BLaER1 (cell line): ENCODE measurements around the gene AEBP1.

Experiments used
- H3K27ac ChIP-seq: shearing (Covaris generic); formaldehyde crosslinking; 2 replicates; pipeline ENCODE4 v1.8.1; 2022
- H3K27me3 ChIP-seq: shearing (Covaris generic); formaldehyde crosslinking; 2 replicates; pipeline ENCODE4 v1.8.1; 2022
- H3K36me3 ChIP-seq: shearing (Covaris generic); formaldehyde crosslinking; 2 replicates; pipeline ENCODE4 v1.8.1; 2022
- H3K4me1 ChIP-seq: shearing (Covaris generic); formaldehyde crosslinking; 2 replicates; pipeline ENCODE4 v1.8.1; 2022
- H3K4me2 ChIP-seq: shearing (Covaris generic); formaldehyde crosslinking; 2 replicates; pipeline ENCODE4 v1.8.1; 2022
- H3K4me3 ChIP-seq: shearing (Covaris generic); formaldehyde crosslinking; 2 replicates; pipeline ENCODE4 v1.8.1; 2022
- H3K9ac ChIP-seq: shearing (Covaris generic); formaldehyde crosslinking; 2 replicates; pipeline ENCODE4 v1.8.1; 2022
- H3K9me3 ChIP-seq: shearing (Covaris generic); formaldehyde crosslinking; 2 replicates; pipeline ENCODE4 v1.8.1; 2022
- H4K20me1 ChIP-seq: shearing (Covaris generic); formaldehyde crosslinking; 2 replicates; pipeline ENCODE4 v1.8.1; 2022
- Cebpa-rat ChIP-seq: shearing (Covaris generic); IDR thresholded peaks from 2 replicates; pipeline ENCODE4 v1.8.1; 2022

AEBP1 gene

GRCh38 chr7:44134943-44135628, 30.9 kb downstream of the AEBP1 start:
- TF ChIP-seq Cebpa-rat: no peak
- Histone ChIP-seq H3K36me3 (no peaks in the 10 kb centered on the region), H3K4me2 (peak overlapping the region; percentile 15; the same call in 1 of the 2 replicates), H4K20me1 (no peaks in the 10 kb centered on the region), H3K27ac (no peak overlapping the region), H3K27me3 (no peaks in the 10 kb centered on the region), H3K4me1 (peaks cover 24% of the 10 kb centered on the region), H3K9me3 (no peaks in the 10 kb centered on the region), H3K4me3 (no peak overlapping the region), H3K9ac (no peak overlapping the region)

- TF ChIP-seq Cebpa-rat: no peak
- peaks cover 17% of the 10 kb centered on the region for H3K4me1 ChIP-seq
- H3K27ac ChIP-seq: no peak overlapping the region
- no peaks in the 10 kb centered on the region for H3K9me3 ChIP-seq
- no peaks in the 10 kb centered on the region for H3K27me3 ChIP-seq
- no peak overlapping the region for H3K9ac ChIP-seq
- H3K36me3 ChIP-seq: no peaks in the 10 kb centered on the region
- no peak overlapping the region for H3K4me2 ChIP-seq
- H3K4me3 ChIP-seq: no peak overlapping the region
- H4K20me1 ChIP-seq: no peaks in the 10 kb centered on the region
Measured at GRCh38 chr7:44136731-44137130, 32.6 kb downstream of the AEBP1 start.

GRCh38 chr7:44138698-44139097, 34.6 kb downstream of the AEBP1 start:
- no peaks in the 10 kb centered on the region for H4K20me1 ChIP-seq
- H3K27ac ChIP-seq: no peak overlapping the region
- H3K9me3 ChIP-seq: no peaks in the 10 kb centered on the region
- no peaks in the 10 kb centered on the region for H3K27me3 ChIP-seq
- no peaks in the 10 kb centered on the region for H3K36me3 ChIP-seq
- H3K4me3 ChIP-seq: no peak overlapping the region
- no peak for TF ChIP-seq Cebpa-rat
- H3K9ac ChIP-seq: no peak overlapping the region
- H3K4me2 ChIP-seq: no peak overlapping the region
- peaks cover 18% of the 10 kb centered on the region for H3K4me1 ChIP-seq

- Histone ChIP-seq H3K4me1 (peaks cover 18% of the 10 kb centered on the region), H3K9ac (no peak overlapping the region), H3K27me3 (0 out of 2 replicates have a peak, but pooled peaks cover under 1% of the 10 kb centered on the region), H3K4me2 (no peak overlapping the region), H3K36me3 (no peaks in the 10 kb centered on the region), H3K4me3 (no peak overlapping the region), H3K9me3 (no peaks in the 10 kb centered on the region), H4K20me1 (no peaks in the 10 kb centered on the region), H3K27ac (no peak overlapping the region)
- no peak for TF ChIP-seq Cebpa-rat
Measured at GRCh38 chr7:44139311-44140010, 35.3 kb downstream of the AEBP1 start.

- H3K27ac ChIP-seq: no peak overlapping the region
- no peak for TF ChIP-seq Cebpa-rat
Measured at GRCh38 chr7:44140341-44140740, 36.2 kb downstream of the AEBP1 start.

GRCh38 chr7:44141221-44141850, 37.2 kb downstream of the AEBP1 start, which contains the start of gene MYL7:
Gene MYL7 (minus strand): TSS chr7:44141332. CDS start chr7:44141305, 27 bp downstream.
- Histone ChIP-seq H4K20me1 (no peaks in the 10 kb centered on the region), H3K36me3 (no peaks in the 10 kb centered on the region), H3K27ac (no peak within 1 kb of the TSS), H3K27me3 (peaks cover 10% of the 10 kb centered on the region; the same call in 1 of the 2 replicates), H3K4me3 (no peak within 1 kb of the TSS), H3K9me3 (no peaks in the 10 kb centered on the region), H3K4me1 (peaks cover 22% of the 10 kb centered on the region), H3K9ac (no peak within 1 kb of the TSS), H3K4me2 (peak within 1 kb of the TSS; percentile 59)
- TF ChIP-seq Cebpa-rat: no peak

More at GRCh38 chr7:44140341-44140740, 36.2 kb downstream of the AEBP1 start:
- no peaks in the 10 kb centered on the region for H3K9me3 ChIP-seq
- no peaks in the 10 kb centered on the region for H3K36me3 ChIP-seq
- H3K4me2 ChIP-seq: no peak overlapping the region
- H3K9ac ChIP-seq: no peak overlapping the region
- H4K20me1 ChIP-seq: no peaks in the 10 kb centered on the region
- H3K4me3 ChIP-seq: no peak overlapping the region
- H3K4me1 ChIP-seq: peaks cover 16% of the 10 kb centered on the region
- H3K27me3 ChIP-seq: peaks cover 5% of the 10 kb centered on the region; the same call in 1 of the 2 replicates

- no peak overlapping the region for H3K4me3 ChIP-seq
- peaks cover 10% of the 10 kb centered on the region; the same call in 1 of the 2 replicates for H3K27me3 ChIP-seq
- H3K27ac ChIP-seq: no peak overlapping the region
- H4K20me1 ChIP-seq: no peaks in the 10 kb centered on the region
- peaks cover 22% of the 10 kb centered on the region for H3K4me1 ChIP-seq
- no peaks in the 10 kb centered on the region for H3K36me3 ChIP-seq
- no peak overlapping the region for H3K4me2 ChIP-seq
- no peaks in the 10 kb centered on the region for H3K9me3 ChIP-seq
- TF ChIP-seq Cebpa-rat: no peak
- H3K9ac ChIP-seq: no peak overlapping the region
Measured at GRCh38 chr7:44142028-44142427, 37.9 kb downstream of the AEBP1 start.

GRCh38 chr7:44143646-44144250, 39.6 kb downstream of the AEBP1 start:
- H3K36me3 ChIP-seq: no peaks in the 10 kb centered on the region
- TF ChIP-seq Cebpa-rat: no peak
- H3K4me3 ChIP-seq: no peak overlapping the region
- no peaks in the 10 kb centered on the region for H4K20me1 ChIP-seq
- H3K9ac ChIP-seq: no peak overlapping the region
- H3K27me3 ChIP-seq: peaks cover 10% of the 10 kb centered on the region; the same call in 1 of the 2 replicates
- no peak overlapping the region for H3K27ac ChIP-seq
- no peak overlapping the region for H3K4me2 ChIP-seq
- H3K4me1 ChIP-seq: peaks cover 22% of the 10 kb centered on the region
- no peaks in the 10 kb centered on the region for H3K9me3 ChIP-seq

GRCh38 chr7:44144426-44144967, 40.4 kb downstream of the AEBP1 start:
- H4K20me1 ChIP-seq: no peaks in the 10 kb centered on the region
- H3K4me3 ChIP-seq: no peak overlapping the region
- no peaks in the 10 kb centered on the region for H3K36me3 ChIP-seq
- no peak for TF ChIP-seq Cebpa-rat
- H3K27ac ChIP-seq: no peak overlapping the region
- H3K9me3 ChIP-seq: no peaks in the 10 kb centered on the region
- peaks cover 22% of the 10 kb centered on the region for H3K4me1 ChIP-seq
- H3K9ac ChIP-seq: no peak overlapping the region
- peak overlapping the region; percentile 89 for H3K4me2 ChIP-seq
- peaks cover 10% of the 10 kb centered on the region; the same call in 1 of the 2 replicates for H3K27me3 ChIP-seq
